GM10248 (cell line): ENCODE data around the gene HOXD4.

Experiments
- CTCF ChIA-PET: fragments of 300-600 bp; sonication (Branson Sonifier 250); formaldehyde crosslinking; extraction: SDS; loops from one replicate; lab custom pipeline; 2021; ENCODE audit warnings: antibody characterized with exemption; lab: Yijun Ruan, JAX
- POLR2A ChIA-PET: fragments of 350-650 bp; sonication (Branson Sonifier 250); formaldehyde crosslinking; extraction: SDS; loops from one replicate; lab custom pipeline; 2020; ENCODE audit warnings: antibody characterized with exemption; lab: Yijun Ruan, JAX
- DNase-seq: peaks from one replicate; pipeline ENCODE4 v3.0.0; 2012; ENCODE audit errors: extremely low spot score
- CTCF ChIP-seq: IDR thresholded peaks from 2 replicates; pipeline ENCODE4 v1.5.1; 2012; ENCODE audit warnings: mild to moderate bottlenecking, low read depth; ENCODE audit errors: extremely low read depth, missing control alignments, control extremely low read depth

The HOXD4 gene

DNA sequence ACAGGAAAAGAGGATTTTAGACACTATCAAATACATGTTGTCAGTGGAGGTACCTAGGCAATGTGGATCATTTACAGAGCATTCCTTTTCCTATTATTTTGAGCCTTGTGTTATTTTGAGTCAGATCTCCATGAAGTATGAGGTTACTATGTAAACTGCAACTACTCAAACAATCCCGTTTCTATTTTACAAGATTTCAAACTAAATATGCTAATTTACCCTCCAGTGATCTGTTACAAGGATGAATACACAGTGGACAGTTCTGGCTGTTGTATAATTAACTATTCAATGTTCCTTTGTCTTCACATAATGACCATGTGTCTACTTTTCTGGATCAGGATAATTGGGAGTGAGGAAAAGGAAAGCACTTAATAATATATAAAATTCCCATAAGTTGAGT, 41.7 kb downstream of the HOXD4 start:
- no peak for DNase-seq
- CTCF ChIA-PET = no interaction called here
- POLR2A ChIA-PET = no interaction called here
- no peak for TF ChIP-seq CTCF

- POLR2A ChIA-PET = interaction anchor here (0.6 kb wide), 1 partner anchor 39 kb away, joined by 3 read pairs; no protein-coding TSS in a partner anchor
- TF ChIP-seq CTCF = no peak
- CTCF ChIA-PET = interaction anchor here (1.5 to 1.9 kb wide), 2 partner anchors 27 to 59 kb away, joined by 3 to 6 read pairs; no protein-coding TSS in a partner anchor
- no peak for DNase-seq
Observed at GRCh38 chr2:176199902-176200301, 48.6 kb downstream of the HOXD4 start.

GRCh38 chr2:176200971-176201370, 49.6 kb downstream of the HOXD4 start:
- ChIA-PET POLR2A (no interaction called here), CTCF (no interaction called here)
- no peak for DNase-seq
- no peak for TF ChIP-seq CTCF

DNA sequence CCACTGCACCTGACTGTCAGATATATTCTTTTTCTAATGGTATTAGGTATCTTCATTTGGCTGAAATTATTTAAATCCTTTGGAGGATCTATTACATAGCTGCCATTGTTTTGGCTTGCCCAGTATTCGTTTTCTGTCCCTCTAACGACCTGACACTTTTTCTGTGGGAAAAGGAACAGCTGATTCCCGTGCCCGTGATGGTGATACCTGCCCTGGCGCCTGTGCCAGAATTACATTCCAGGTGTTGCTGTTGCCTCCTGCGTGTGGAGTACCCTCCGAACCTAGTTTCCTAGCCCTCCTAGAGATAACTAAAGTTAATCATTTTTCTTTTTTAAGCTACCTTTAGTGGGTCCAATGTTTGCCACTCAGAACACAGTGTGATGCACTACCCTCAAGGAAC, 51.1 kb downstream of the HOXD4 start:
- ChIA-PET POLR2A (no interaction called here), CTCF (interaction anchor here (0.9 to 1.1 kb wide), 2 partner anchors 7 to 14 kb away, joined by 3 read pairs; no protein-coding TSS in a partner anchor)
- no peak for TF ChIP-seq CTCF
- DNase-seq = no peak
